HG03159 (cell line): ENCODE measurements around the gene RAB15.
"Not testable (repeated sequence)": the region's sequence is repeated elsewhere in the genome, so short reads cannot be mapped to it uniquely, and the experiment has no call there.

Experiments used
- ATAC-seq: cut with Tn5 transposase; IDR thresholded peaks from one replicate; pipeline ENCODE4 v1.9.1; 2021; ENCODE audit warnings: mild to moderate bottlenecking, moderate library complexity; ENCODE audit not compliant: unreplicated experiment

The RAB15 gene

GRCh38 chr14:64914237-64915028 lies 57.7 kb downstream of the RAB15 start, which contains the start of gene CHURC1:
CHURC1 (plus strand) TSS chr14:64914455; CDS start chr14:64914496, 41 bp downstream.
- ATAC-seq: peak; percentile 94

GRCh38 chr14:64913477-64913876 lies 58.7 kb downstream of the RAB15 start:
- not testable (repeated sequence) for ATAC-seq

DNA sequence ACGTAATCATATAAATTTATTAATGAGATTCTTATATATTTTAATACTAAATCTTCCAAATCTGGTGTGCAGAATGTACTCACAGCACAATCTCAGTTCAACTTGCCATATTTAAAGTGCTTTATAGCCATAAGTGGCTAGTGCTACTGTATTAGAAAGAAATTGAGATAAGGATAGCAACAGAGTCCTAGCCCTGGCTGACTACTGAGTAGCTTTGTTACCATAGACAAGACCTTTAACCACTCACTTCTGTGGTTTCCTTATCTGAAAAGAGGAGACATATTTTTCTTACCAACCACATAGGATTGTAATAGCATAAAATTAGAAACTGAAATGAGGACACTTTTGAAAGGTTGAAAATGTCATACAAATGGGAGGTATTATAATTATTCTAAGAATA lies 59.9 kb downstream of the RAB15 start:
- no peak for ATAC-seq

GRCh38 chr14:64910847-64911495 lies 61.2 kb downstream of the RAB15 start:
- ATAC-seq: no peak

- ATAC-seq: no peak
These were observed 66.1 kb downstream of the RAB15 start for GRCh38 chr14:64906022-64906421.

- no peak for ATAC-seq
These were observed 72.2 kb downstream of the RAB15 start for GRCh38 chr14:64899958-64900357.
